MM.1S (cell line): ENCODE data around the gene DNASE1L2.

ENCODE experiments used
- CTCF ChIP-seq: fragments of 300-600 bp; sonication (generic); IDR thresholded peaks from 2 replicates; pipeline ENCODE4 v1.5.1; 2016; ENCODE audit warnings: antibody characterized with exemption, low read length, mixed read lengths
- EZH2 ChIP-seq: fragments of 300-600 bp; sonication (generic); optimal IDR thresholded peaks from 2 replicates; pipeline ENCODE3; 2017; ENCODE audit warnings: low read depth, mild to moderate bottlenecking, antibody characterized with exemption, low read length, mixed read lengths
- EZH2phosphoT487 ChIP-seq: fragments of 300-600 bp; sonication (generic); IDR thresholded peaks from 2 replicates; pipeline ENCODE4 v1.6.1; 2018; ENCODE audit warnings: antibody characterized with exemption, low read length

- no peak for TF ChIP-seq EZH2phosphoT487
- TF ChIP-seq CTCF = no peak
- TF ChIP-seq EZH2 = no peak
Measured at GRCh38 chr16:2208772-2209171, 27.5 kb upstream of the DNASE1L2 start.
